Measurements from ENCODE around the gene MAST1. TPM values are rescaled to one million over a fixed set of nuclear protein-coding genes. Genes with fewer than 3 reads are reported as not detected.

Gene MAST1
- total RNA-seq, 6 donors from 2014 or later: 0.17 to 0.89 (median 0.61) TPM; not detected in 3

GRCh38 chr19:12865746-12866415, 27.6 kb downstream of the MAST1 start:
- WGBS, 2 donors: 80% methylated on average over 10 to 16 of the region's 19 CpGs
- peak in 1 of 2 donors; percentile 54 for DNase-seq
- Histone ChIP-seq H3K4me1 (peaks cover 7 to 10% (median 9%) of the 10 kb centered on the region in 4 donors), H3K27ac (no peak overlapping the region), H3K36me3 (no peaks in the 10 kb centered on the region), H3K4me3 (no peak overlapping the region), H3K27me3 (peaks cover 0 to 2% (median 0%) of the 10 kb centered on the region in 4 donors), H3K9me3 (no peaks in the 10 kb centered on the region)
- TF ChIP-seq POLR2AphosphoS5 (IDR thresholded peaks at IDR 0.05) (no peak), CTCF (IDR thresholded peaks at IDR 0.05) (no peak), EP300 (IDR thresholded peaks at IDR 0.05) (no peak), POLR2A (IDR thresholded peaks at IDR 0.05) (no peak)
- ATAC-seq (ENCODE audit: low FRiP score in 2 of 2): peak in 1 of 2 donors; percentile 20

GRCh38 chr19:12866416-12867119, 28.3 kb downstream of the MAST1 start:
- TF ChIP-seq EP300 (IDR thresholded peaks at IDR 0.05): no peak
- TF ChIP-seq POLR2A (IDR thresholded peaks at IDR 0.05): no peak
- TF ChIP-seq POLR2AphosphoS5 (IDR thresholded peaks at IDR 0.05): no peak
- no peak for TF ChIP-seq CTCF (IDR thresholded peaks at IDR 0.05)
- WGBS, 2 donors: 87 to 90% methylated on average over 29 of the region's 29 CpGs
- Histone ChIP-seq H3K36me3 (no peaks in the 10 kb centered on the region), H3K4me3 (no peak overlapping the region), H3K9me3 (no peaks in the 10 kb centered on the region), H3K27me3 (peaks cover 0 to 2% (median 0%) of the 10 kb centered on the region in 4 donors), H3K27ac (no peak overlapping the region), H3K4me1 (peaks cover 7 to 10% (median 9%) of the 10 kb centered on the region in 4 donors)
- ATAC-seq (ENCODE audit: low FRiP score in 2 of 2) (no peak), DNase-seq (no peak)

- TF ChIP-seq CTCF (IDR thresholded peaks at IDR 0.05) (no peak), POLR2A (IDR thresholded peaks at IDR 0.05) (no peak), EP300 (IDR thresholded peaks at IDR 0.05) (no peak), POLR2AphosphoS5 (IDR thresholded peaks at IDR 0.05) (no peak)
- peaks cover 0 to 2% (median 0%) of the 10 kb centered on the region in 4 donors for H3K27me3 ChIP-seq
- H3K36me3 ChIP-seq: no peaks in the 10 kb centered on the region
- peak; percentile 61 to 83 for ATAC-seq (ENCODE audit: low FRiP score in 2 of 2)
- WGBS, 2 donors: 17 to 30% methylated on average over 14 to 20 of the region's 51 CpGs
- H3K27ac ChIP-seq: no peak overlapping the region
- H3K9me3 ChIP-seq: no peaks in the 10 kb centered on the region
- DNase-seq: peak; percentile 71 to 89
- peaks cover 7 to 10% (median 9%) of the 10 kb centered on the region in 4 donors for H3K4me1 ChIP-seq
- peak overlapping the region in 3 of 4 donors; percentile 31 to 49 (median 45) for H3K4me3 ChIP-seq
These were observed 29.1 kb downstream of the MAST1 start for GRCh38 chr19:12867120-12868099.

- 93 to 100% methylated on average over 1 to 10 of the region's 10 CpGs for WGBS, 2 donors
- no peak for TF ChIP-seq POLR2A (IDR thresholded peaks at IDR 0.05)
- no peak for TF ChIP-seq EP300 (IDR thresholded peaks at IDR 0.05)
- TF ChIP-seq POLR2AphosphoS5 (IDR thresholded peaks at IDR 0.05): no peak
- TF ChIP-seq CTCF (IDR thresholded peaks at IDR 0.05): no peak
- DNase-seq: peak in 1 of 2 donors; percentile 66
- Histone ChIP-seq H3K4me1 (peaks cover 7 to 16% (median 11%) of the 10 kb centered on the region in 4 donors), H3K36me3 (no peaks in the 10 kb centered on the region), H3K9me3 (no peaks in the 10 kb centered on the region), H3K27ac (no peak overlapping the region), H3K27me3 (peaks cover 0 to 2% (median 0%) of the 10 kb centered on the region in 4 donors), H3K4me3 (no peak overlapping the region)
- no peak for ATAC-seq (ENCODE audit: low FRiP score in 2 of 2)
These were observed 30.3 kb downstream of the MAST1 start for GRCh38 chr19:12868540-12869112.

All from upper lobe of left lung (tissue), 6 donors.